ENCODE results near the gene PIP4P1. TPM values are rescaled to one million over a fixed set of nuclear protein-coding genes. Genes with fewer than 3 reads are reported as not detected.

Gene PIP4P1
- total RNA-seq, 1 donor from 2014 or later: 40.8 TPM

DNA sequence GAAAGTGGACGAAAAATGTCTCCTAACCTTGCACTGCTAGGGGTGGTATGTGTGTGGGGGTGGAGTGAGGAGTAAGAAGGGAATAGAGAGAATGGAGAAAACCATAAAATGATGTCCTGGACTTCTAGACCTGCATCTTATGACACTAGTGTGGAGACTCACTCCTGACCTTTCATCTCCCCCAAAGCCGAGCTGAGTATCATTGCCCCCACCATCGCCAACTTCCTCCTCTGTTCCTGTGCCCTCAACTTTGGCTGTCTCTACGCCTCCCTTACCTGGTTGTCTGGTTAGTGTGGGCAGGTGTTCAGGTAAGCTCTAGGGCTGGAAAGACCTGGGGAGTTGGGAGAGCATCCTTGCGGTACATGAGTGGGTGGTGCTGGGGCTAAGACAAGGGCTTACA, 20.8 kb downstream of the PIP4P1 start:
- peaks cover 4% of the 10 kb centered on the region for H3K27me3 Mint-ChIP-seq (ENCODE audit: low read depth)
- peaks cover 11% of the 10 kb centered on the region for H3K36me3 Mint-ChIP-seq (ENCODE audit: low read depth)
- H3K4me3 Mint-ChIP-seq: no peak overlapping the region
- TF ChIP-seq, protein P1, sequence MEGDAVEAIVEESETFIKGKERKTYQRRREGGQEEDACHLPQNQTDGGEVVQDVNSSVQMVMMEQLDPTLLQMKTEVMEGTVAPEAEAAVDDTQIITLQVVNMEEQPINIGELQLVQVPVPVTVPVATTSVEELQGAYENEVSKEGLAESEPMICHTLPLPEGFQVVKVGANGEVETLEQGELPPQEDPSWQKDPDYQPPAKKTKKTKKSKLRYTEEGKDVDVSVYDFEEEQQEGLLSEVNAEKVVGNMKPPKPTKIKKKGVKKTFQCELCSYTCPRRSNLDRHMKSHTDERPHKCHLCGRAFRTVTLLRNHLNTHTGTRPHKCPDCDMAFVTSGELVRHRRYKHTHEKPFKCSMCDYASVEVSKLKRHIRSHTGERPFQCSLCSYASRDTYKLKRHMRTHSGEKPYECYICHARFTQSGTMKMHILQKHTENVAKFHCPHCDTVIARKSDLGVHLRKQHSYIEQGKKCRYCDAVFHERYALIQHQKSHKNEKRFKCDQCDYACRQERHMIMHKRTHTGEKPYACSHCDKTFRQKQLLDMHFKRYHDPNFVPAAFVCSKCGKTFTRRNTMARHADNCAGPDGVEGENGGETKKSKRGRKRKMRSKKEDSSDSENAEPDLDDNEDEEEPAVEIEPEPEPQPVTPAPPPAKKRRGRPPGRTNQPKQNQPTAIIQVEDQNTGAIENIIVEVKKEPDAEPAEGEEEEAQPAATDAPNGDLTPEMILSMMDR (conservative IDR thresholded peaks at IDR 0.05): no peak
- DNase-seq (ENCODE audit: low read depth, low spot score): no peak
- no peak overlapping the region for H3K27ac Mint-ChIP-seq (ENCODE audit: unreplicated experiment)
- no peaks in the 10 kb centered on the region for H3K9me3 Mint-ChIP-seq
- no peaks in the 10 kb centered on the region for H3K4me1 Mint-ChIP-seq

DNA sequence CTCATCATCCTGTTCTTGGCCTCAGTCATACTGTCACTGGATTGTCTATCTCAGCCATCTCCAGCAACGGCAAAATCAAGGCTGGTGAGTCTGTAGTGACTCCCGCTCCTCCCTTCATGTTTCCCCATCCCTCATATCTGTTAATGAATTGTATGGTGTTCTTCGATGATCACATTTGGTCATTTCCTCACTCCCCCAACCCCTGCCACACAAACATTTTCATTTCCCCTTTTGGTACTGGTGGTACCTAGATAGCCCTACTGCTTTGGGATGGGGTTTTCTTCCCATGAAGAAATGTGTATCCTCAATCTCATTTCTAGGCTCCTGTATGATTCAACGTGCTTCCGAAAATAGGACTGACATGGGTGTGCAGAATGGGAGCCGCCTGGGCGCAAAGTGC, 22.6 kb downstream of the PIP4P1 start:
- TF ChIP-seq, protein P1 (conservative IDR thresholded peaks at IDR 0.05): no peak
- Mint-ChIP-seq H3K4me1 (no peaks in the 10 kb centered on the region), H3K9me3 (no peaks in the 10 kb centered on the region), H3K4me3 (no peak overlapping the region), H3K27me3 (ENCODE audit: low read depth) (peaks cover 4% of the 10 kb centered on the region), H3K36me3 (ENCODE audit: low read depth) (peaks cover 11% of the 10 kb centered on the region), H3K27ac (ENCODE audit: unreplicated experiment) (no peak overlapping the region)
- no peak for DNase-seq (ENCODE audit: low read depth, low spot score)

DNA sequence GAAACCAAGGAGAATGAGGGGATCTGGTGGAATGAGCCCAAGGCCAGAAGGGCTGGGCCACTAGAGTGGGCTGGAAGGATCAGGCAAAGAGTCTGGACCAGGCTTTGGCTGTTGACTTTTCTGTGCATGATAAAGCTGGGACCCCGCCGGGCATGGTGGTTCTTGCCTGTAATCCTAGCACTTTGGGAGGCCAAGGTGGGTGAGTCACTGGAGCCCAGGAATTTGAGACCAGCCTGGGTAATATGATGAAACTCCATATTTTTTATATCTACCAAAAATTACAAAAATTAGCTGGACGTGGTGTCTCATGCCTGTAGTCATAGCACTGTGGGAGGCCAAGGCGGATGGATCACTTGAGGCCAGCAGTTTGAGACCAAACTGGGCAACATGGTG, 24.9 kb downstream of the PIP4P1 start:
- Mint-ChIP-seq H3K36me3 (ENCODE audit: low read depth) (peaks cover under 1% of the 10 kb centered on the region), H3K27ac (ENCODE audit: unreplicated experiment) (no peak overlapping the region), H3K4me1 (no peaks in the 10 kb centered on the region), H3K4me3 (no peak overlapping the region), H3K27me3 (ENCODE audit: low read depth) (peaks cover 4% of the 10 kb centered on the region), H3K9me3 (no peaks in the 10 kb centered on the region)
- TF ChIP-seq, protein P1 (conservative IDR thresholded peaks at IDR 0.05): no peak
- DNase-seq (ENCODE audit: low read depth, low spot score): no peak

- Mint-ChIP-seq H3K4me3 (no peak within 1 kb of the TSS), H3K27me3 (ENCODE audit: low read depth) (peaks cover 4% of the 10 kb centered on the region), H3K9me3 (no peaks in the 10 kb centered on the region), H3K4me1 (no peaks in the 10 kb centered on the region), H3K36me3 (ENCODE audit: low read depth) (no peaks in the 10 kb centered on the region), H3K27ac (ENCODE audit: unreplicated experiment) (no peak within 1 kb of the TSS)
- TF ChIP-seq, protein P1 (conservative IDR thresholded peaks at IDR 0.05): no peak
- no peak for DNase-seq (ENCODE audit: low read depth, low spot score)
These were observed 25.5 kb downstream of the PIP4P1 start, which contains the start of gene KLHL33 for GRCh38 chr14:20435582-20436362. Gene KLHL33, minus strand, starts transcription at chr14:20436166. Its CDS starts 355 bp downstream, at chr14:20435811.

DNA sequence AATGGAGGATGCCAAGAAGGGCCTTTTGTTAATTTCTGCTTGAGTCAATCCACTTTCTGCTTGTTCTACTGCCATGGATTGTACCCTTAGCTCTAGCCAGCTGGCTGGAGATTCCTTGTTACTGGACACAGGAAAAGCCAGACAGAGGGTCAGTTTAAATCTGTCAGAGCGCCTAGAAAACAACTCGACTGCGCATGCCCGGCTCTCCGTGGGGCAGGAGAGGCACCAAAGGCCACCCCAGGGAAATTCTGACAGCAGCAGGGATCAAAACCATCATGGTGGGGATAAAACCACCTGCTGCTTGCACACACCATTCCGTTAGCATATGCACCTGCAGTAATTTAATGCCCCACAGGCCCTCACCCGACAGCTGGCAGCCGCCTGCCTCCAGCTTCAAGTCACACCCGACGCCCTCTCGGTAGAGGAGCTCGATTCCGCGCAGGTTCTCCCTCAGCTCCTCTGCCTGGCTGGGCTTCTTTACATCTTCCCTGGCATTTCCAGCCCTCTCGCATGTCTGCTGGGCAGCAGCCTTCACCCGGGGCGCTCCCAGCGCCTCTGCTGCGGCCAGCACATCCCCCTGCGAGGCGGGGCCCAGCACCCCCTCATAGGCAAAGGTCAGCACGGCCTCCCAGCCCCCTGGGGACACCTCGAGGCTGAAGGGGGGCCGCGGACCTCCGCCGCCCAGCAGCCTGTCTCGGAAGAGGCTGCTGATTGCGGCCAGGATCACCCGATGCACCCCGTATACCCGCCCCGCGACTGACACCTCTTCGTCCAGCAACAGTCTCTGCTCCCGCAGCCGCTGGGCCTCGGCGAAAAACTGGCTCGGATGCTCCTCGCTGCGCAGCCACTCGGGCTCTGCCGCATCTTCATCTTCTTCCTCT, 26.3 kb downstream of the PIP4P1 start:
- H3K4me1 Mint-ChIP-seq: no peaks in the 10 kb centered on the region
- no peak overlapping the region for H3K4me3 Mint-ChIP-seq
- H3K27ac Mint-ChIP-seq (ENCODE audit: unreplicated experiment): no peak overlapping the region
- H3K36me3 Mint-ChIP-seq (ENCODE audit: low read depth): no peaks in the 10 kb centered on the region
- peaks cover 4% of the 10 kb centered on the region for H3K27me3 Mint-ChIP-seq (ENCODE audit: low read depth)
- no peaks in the 10 kb centered on the region for H3K9me3 Mint-ChIP-seq
- no peak for DNase-seq (ENCODE audit: low read depth, low spot score)
- TF ChIP-seq, protein P1 (conservative IDR thresholded peaks at IDR 0.05): no peak

All from neural crest cell (in vitro differentiated cells).